Femur (tissue), 1 donor: ENCODE measurements around the gene CNRIP1.

ENCODE experiments used
- DNase-seq: peaks from one replicate; pipeline ENCODE4 v3.0.0-alpha.2; 2017

The CNRIP1 gene

GRCh38 chr2:68250196-68250595 lies 69.6 kb downstream of the CNRIP1 start:
- no peak for DNase-seq

- no peak for DNase-seq
Observed at GRCh38 chr2:68248806-68249205, 70.9 kb downstream of the CNRIP1 start.

GRCh38 chr2:68248361-68248760 lies 71.4 kb downstream of the CNRIP1 start:
- DNase-seq, result no peak

- DNase-seq, result no peak
Observed at GRCh38 chr2:68246396-68246795, 73.4 kb downstream of the CNRIP1 start.

- DNase-seq, result no peak
Observed at GRCh38 chr2:68245672-68246071, 74.1 kb downstream of the CNRIP1 start.

- DNase-seq, result no peak
Observed at GRCh38 chr2:68245066-68245465, 74.7 kb downstream of the CNRIP1 start.

GRCh38 chr2:68244456-68244855 lies 75.3 kb downstream of the CNRIP1 start:
- DNase-seq, result no peak
